ENCODE data around the gene ASTN2.

DNA sequence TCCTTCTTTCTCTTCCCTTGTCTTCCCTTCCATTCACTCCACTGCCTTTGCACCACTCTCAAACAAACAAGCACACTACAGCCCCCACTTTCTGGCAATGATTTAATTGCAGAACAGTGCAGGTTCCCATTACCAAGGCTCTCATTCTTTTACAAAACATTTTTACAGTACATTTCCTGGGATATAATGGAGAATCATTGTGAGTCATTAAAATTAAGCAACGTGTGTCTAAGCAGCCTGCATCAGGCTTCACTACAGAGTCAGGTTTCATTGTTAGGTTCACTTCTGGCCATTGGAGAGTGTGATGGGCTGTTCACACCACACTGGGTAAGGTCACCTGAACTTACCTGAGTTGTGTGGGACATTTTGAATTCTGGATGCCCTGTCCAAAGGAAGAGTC, 424.3 kb downstream of the ASTN2 start:
- TF ChIP-seq, protein P1, sequence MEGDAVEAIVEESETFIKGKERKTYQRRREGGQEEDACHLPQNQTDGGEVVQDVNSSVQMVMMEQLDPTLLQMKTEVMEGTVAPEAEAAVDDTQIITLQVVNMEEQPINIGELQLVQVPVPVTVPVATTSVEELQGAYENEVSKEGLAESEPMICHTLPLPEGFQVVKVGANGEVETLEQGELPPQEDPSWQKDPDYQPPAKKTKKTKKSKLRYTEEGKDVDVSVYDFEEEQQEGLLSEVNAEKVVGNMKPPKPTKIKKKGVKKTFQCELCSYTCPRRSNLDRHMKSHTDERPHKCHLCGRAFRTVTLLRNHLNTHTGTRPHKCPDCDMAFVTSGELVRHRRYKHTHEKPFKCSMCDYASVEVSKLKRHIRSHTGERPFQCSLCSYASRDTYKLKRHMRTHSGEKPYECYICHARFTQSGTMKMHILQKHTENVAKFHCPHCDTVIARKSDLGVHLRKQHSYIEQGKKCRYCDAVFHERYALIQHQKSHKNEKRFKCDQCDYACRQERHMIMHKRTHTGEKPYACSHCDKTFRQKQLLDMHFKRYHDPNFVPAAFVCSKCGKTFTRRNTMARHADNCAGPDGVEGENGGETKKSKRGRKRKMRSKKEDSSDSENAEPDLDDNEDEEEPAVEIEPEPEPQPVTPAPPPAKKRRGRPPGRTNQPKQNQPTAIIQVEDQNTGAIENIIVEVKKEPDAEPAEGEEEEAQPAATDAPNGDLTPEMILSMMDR (IDR thresholded peaks at IDR 0.05; ENCODE audit: low read depth, low read length, missing input control), result no peak
- no peak for TF ChIP-seq MAX (IDR thresholded peaks at IDR 0.05)
- no peak for TF ChIP-seq TAF1 (conservative IDR thresholded peaks at IDR 0.05)
- TF ChIP-seq EGR1 (IDR thresholded peaks at IDR 0.05; ENCODE audit: low read depth in 2 of 2), result no peak
- TF ChIP-seq, protein P2, sequence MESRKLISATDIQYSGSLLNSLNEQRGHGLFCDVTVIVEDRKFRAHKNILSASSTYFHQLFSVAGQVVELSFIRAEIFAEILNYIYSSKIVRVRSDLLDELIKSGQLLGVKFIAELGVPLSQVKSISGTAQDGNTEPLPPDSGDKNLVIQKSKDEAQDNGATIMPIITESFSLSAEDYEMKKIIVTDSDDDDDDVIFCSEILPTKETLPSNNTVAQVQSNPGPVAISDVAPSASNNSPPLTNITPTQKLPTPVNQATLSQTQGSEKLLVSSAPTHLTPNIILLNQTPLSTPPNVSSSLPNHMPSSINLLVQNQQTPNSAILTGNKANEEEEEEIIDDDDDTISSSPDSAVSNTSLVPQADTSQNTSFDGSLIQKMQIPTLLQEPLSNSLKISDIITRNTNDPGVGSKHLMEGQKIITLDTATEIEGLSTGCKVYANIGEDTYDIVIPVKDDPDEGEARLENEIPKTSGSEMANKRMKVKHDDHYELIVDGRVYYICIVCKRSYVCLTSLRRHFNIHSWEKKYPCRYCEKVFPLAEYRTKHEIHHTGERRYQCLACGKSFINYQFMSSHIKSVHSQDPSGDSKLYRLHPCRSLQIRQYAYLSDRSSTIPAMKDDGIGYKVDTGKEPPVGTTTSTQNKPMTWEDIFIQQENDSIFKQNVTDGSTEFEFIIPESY (IDR thresholded peaks at IDR 0.05), result no peak
- no peak for TF ChIP-seq JUND (IDR thresholded peaks at IDR 0.05)
- no peak for TF ChIP-seq FOXA2 (IDR thresholded peaks at IDR 0.05)
- no peak for TF ChIP-seq YY1 (IDR thresholded peaks at IDR 0.05)
- TF ChIP-seq RAD21 (IDR thresholded peaks at IDR 0.05), result no peak

All from liver (tissue), 3 donors.